ENCODE results near the gene CAMK1D. TPM values are rescaled to one million over a fixed set of nuclear protein-coding genes. Genes with fewer than 3 reads are reported as not detected.

CAMK1D gene
- total RNA-seq, 6 experiments from 2014 or later, result 0.34 to 1.4 (median 0.43) TPM

GRCh38 chr10:12785415-12785831 is 436.1 kb downstream of the CAMK1D start:
- TF ChIP-seq CTCF (IDR thresholded peaks at IDR 0.05), result no peak
- Mint-ChIP-seq H3K9me3 (peaks cover 6% of the 10 kb centered on the region), H3K4me3 (no peak overlapping the region), H3K27me3 (ENCODE audit: insufficient read depth) (no peaks in the 10 kb centered on the region; the same call in 1 of the 2 replicates), H3K27ac (no peak overlapping the region), H3K4me1 (ENCODE audit: low read depth) (no peaks in the 10 kb centered on the region), H3K36me3 (ENCODE audit: low read depth) (no peaks in the 10 kb centered on the region)
- DNase-seq, result no peak

- TF ChIP-seq CTCF (IDR thresholded peaks at IDR 0.05), result no peak
- no peak for DNase-seq
- peaks cover 15% of the 10 kb centered on the region for H3K9me3 Mint-ChIP-seq
- no peaks in the 10 kb centered on the region for H3K4me1 Mint-ChIP-seq (ENCODE audit: low read depth)
- H3K36me3 Mint-ChIP-seq (ENCODE audit: low read depth), result no peaks in the 10 kb centered on the region
- no peak overlapping the region for H3K4me3 Mint-ChIP-seq
- H3K27me3 Mint-ChIP-seq (ENCODE audit: insufficient read depth), result no peaks in the 10 kb centered on the region; the same call in 1 of the 2 replicates
- H3K27ac Mint-ChIP-seq, result no peak overlapping the region
Observed at GRCh38 chr10:12787297-12787696, 437.9 kb downstream of the CAMK1D start.

GRCh38 chr10:12788277-12788676 is 438.9 kb downstream of the CAMK1D start:
- no peaks in the 10 kb centered on the region for H3K4me1 Mint-ChIP-seq (ENCODE audit: low read depth)
- no peaks in the 10 kb centered on the region; the same call in 1 of the 2 replicates for H3K27me3 Mint-ChIP-seq (ENCODE audit: insufficient read depth)
- TF ChIP-seq CTCF (IDR thresholded peaks at IDR 0.05), result no peak
- H3K4me3 Mint-ChIP-seq, result no peak overlapping the region
- no peaks in the 10 kb centered on the region for H3K36me3 Mint-ChIP-seq (ENCODE audit: low read depth)
- H3K9me3 Mint-ChIP-seq, result peaks cover 15% of the 10 kb centered on the region
- no peak for DNase-seq
- no peak overlapping the region for H3K27ac Mint-ChIP-seq

GRCh38 chr10:12790270-12790669 is 440.9 kb downstream of the CAMK1D start:
- Mint-ChIP-seq H3K4me3 (no peak overlapping the region), H3K27me3 (ENCODE audit: insufficient read depth) (no peaks in the 10 kb centered on the region; the same call in none of the 2 replicates), H3K27ac (no peak overlapping the region), H3K9me3 (peaks cover 15% of the 10 kb centered on the region), H3K4me1 (ENCODE audit: low read depth) (no peaks in the 10 kb centered on the region), H3K36me3 (ENCODE audit: low read depth) (peaks cover 5% of the 10 kb centered on the region; the same call in 1 of the 2 replicates)
- TF ChIP-seq CTCF (IDR thresholded peaks at IDR 0.05), result no peak
- no peak for DNase-seq

- Mint-ChIP-seq H3K36me3 (ENCODE audit: low read depth) (peaks cover 5% of the 10 kb centered on the region; the same call in 1 of the 2 replicates), H3K4me3 (no peak overlapping the region), H3K4me1 (ENCODE audit: low read depth) (no peaks in the 10 kb centered on the region), H3K9me3 (peaks cover 20% of the 10 kb centered on the region), H3K27ac (no peak overlapping the region), H3K27me3 (ENCODE audit: insufficient read depth) (no peaks in the 10 kb centered on the region; the same call in none of the 2 replicates)
- no peak for DNase-seq
- no peak for TF ChIP-seq CTCF (IDR thresholded peaks at IDR 0.05)
Observed at GRCh38 chr10:12791728-12792127, 442.4 kb downstream of the CAMK1D start.
